CMK (cell line): ENCODE data around the gene PIP5K1B.

Experiments
- DNase-seq: peaks from one replicate; pipeline ENCODE4 v3.0.0-alpha.2; 2010; ENCODE audit warnings: low read depth

PIP5K1B gene

DNA sequence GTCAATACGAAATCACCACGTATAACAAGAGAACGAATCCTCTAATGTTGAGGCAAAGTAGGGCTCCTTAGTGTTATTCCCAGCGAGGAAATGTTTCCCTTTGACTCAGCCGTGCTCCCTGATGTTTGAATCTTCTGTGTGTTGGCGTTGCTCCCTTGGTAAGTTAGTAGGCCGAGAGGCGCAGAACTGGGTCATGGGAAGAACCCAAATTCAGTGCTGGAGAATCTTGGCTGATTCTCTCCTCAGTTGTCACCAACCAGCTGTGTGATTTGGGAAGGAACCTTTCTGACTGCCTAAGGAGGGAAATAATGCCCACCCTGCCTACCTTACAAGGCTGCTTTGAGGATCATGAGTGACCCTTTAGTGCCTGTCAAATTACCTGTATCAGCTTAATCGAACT, 286.4 kb downstream of the PIP5K1B start:
- DNase-seq = no peak

DNA sequence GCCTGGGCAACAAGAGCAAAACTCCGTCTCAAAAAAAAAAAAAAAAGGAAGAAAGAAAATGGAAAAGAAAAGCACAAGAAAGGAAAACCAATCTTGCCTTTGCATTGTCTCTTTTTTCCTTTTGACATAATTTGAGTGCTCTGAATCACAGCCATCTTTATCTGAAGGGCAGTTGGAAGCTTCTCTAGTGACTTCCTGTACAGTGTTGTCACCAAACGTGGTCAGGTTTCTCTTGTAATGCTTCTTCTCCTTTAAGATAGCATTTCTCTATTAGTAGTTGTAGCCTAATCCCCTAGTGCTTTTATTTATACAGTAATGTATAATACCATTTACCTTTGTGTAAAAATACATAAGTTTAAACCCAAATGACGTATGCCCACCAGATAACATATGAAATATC, 290.7 kb downstream of the PIP5K1B start:
- DNase-seq = no peak

DNA sequence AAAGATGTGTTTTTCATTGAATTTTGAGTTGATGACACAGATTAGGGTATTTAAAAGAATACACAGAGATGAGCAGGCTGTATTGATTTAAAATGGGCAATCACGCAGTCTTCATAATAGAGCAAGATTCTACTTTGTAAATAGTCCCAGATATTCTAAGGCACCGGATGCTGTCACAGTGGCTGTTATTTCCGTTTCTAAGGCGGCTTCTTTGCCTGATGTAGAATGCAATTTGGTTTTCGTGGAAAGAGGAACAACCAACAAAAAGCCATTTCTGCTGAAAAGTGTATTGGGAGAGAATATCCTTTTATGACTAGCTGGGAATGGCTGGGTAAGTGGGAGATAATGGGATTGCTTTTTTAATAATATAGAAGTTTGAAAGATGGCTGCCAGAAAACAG, 291.4 kb downstream of the PIP5K1B start:
- no peak for DNase-seq

DNA sequence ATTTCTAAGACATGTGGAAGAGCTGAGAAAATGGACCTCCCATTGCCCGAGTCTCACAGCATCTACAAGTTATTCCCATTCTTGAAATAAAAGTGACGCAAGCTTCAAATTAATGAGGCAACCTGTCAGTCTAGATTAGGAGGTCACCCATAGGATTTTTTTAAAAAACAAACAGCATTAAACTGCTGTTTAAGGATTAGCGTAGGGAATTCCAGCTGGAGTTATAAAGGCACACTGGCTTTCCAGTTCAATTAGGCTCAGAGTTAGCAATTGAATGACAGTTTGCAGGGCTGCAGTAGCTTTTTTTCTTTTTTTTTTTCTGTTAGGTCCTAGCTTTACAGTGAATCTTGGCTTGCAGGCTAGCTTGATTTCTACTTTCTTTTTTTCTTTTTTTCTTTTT, 292.6 kb downstream of the PIP5K1B start:
- DNase-seq = no peak

DNA sequence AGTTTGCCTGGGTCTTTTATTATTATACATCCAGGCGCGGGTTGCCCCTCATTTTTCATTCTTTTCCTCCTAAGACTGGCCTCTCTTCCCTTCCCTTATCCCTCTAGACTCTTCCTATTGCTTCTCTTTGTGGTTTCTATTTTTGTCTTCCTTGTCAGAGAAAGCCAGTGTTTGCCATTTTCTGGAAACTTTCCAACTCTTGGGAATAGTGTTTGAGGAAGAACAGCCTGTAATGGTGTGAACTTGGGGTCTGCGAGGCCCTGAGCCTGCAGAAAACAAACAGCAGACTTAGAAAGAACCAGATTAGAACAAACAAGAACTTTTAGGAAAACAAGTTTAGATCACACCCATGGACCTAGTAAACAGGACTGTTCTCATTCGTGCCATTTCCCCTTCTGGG, 293.3 kb downstream of the PIP5K1B start:
- no peak for DNase-seq

DNA sequence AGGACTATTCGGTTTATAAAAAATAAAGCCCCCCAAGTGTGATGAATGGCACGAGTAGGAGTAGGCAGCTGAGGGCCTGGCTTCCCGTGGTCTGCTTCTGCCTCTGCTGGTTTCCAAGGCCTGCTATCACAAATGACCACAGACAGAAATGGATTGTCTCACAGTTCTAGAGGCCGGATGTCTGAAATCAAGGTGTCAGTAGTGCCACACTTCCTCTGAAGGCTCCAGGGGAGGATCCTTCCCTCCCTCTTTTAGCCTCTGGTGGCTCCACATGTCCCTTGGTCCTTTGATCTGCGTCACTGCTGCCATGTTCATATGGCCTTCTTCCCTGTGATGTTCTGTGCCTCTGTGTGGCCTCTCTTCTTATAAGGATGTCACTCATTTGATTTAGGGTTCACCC, 293.8 kb downstream of the PIP5K1B start:
- peak; percentile 72 for DNase-seq

DNA sequence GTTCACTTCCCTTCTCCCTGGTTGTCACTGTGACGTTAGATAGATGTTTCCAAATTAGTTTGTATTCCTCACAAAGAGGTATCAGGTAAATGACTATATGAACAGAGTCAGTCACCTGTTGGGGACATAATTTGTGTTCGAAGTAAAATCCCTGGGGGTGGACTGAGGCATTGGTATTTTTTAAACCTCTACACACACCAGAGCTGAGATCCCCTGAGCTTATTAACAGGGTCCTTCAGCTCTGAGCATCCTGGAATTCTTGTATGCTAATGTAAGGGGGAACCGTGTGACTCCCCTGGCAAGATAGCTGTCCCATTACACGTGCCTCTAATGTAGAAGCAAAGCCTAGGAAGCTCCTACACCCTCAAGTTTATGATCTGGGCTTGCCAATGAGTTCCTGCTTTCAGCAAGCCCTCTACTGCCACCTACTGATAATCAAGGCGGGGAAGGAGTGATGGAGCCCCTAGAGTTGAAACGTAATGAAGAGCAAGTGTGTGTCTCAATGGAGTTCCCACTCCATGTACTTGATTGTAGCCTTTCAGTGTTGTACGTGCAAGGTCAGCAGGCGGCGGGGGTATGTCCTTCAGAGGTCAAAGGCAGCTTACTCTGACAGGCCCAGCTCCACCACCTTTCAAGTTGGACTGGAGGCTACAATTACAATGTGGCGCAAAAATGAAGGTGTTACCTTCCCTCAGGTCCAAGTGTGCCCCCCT, 294.5 kb downstream of the PIP5K1B start:
- DNase-seq = no peak

DNA sequence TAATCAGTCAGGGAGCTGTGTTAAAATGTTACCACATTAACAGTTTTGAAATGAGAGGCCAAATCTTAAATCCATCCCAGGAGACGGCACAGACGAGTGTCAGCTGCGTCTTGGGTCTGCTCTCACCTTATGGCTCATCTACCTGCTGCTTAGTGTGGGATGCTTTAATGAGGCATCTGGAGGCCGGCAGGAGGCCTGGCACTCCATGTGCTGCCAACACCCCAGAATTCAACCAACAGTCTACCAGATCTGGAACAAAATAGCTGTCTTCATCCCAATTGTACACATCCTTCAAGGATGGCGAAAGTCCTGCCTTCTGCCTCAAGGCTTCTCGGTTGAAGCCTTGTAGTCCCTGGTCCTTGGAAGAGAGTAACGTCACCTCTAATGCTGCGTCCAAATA, 296.9 kb downstream of the PIP5K1B start:
- no peak for DNase-seq

DNA sequence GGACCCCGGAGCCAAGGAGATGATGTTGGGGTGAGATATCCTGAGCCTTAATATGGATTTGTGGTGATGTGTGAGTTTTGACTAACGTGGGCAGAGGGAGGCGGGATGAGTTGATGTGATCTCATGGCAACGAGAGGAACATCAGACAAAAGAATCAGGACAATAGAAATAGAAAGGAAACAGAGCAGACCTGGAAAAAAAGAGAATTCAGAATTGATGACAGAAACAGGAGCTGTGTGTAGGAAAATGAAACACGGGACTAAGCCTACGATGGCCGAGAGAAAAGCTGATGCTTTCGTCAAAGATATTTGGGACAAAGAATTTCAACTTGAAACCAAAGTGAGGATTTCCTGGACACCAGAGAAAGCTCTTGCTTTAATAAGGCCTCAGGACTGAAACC, 298.0 kb downstream of the PIP5K1B start:
- DNase-seq = no peak

DNA sequence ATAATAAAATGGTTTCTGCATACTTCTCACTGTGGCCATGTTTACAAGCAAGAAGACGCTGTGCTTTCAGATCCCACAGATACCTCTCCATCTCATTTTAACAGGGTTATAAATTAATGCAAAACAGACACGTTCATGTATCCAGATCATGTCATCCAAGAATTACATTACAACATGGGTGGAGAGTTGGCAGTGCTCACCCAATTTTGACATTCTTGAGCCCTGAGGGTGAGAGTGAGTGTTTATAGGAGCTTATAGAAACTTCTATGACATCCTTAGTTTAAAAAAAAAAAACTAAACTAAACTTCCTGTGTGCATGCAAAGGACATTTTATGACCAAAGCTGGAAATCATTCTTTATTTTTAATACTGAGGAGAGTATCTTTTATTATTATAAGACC, 299.8 kb downstream of the PIP5K1B start:
- no peak for DNase-seq

DNA sequence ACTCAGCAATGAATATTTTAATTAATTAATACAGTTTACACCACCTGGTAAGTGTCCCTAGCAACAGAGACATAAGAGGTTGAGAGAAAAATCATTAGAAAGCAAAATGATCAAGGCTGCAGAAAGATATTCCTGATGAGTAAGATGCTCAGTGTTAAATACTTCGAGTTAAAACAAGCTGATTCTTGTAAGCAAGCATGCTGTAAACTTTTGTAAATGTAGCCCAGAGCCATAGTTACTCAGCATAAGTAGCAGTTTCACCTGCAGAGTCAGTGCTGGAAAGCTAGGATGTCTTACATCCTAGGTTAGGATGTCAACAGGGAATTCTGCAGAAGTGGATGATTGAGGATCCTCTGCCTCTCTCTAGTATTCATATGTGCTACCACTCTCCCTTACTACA, 304.7 kb downstream of the PIP5K1B start:
- DNase-seq = no peak

DNA sequence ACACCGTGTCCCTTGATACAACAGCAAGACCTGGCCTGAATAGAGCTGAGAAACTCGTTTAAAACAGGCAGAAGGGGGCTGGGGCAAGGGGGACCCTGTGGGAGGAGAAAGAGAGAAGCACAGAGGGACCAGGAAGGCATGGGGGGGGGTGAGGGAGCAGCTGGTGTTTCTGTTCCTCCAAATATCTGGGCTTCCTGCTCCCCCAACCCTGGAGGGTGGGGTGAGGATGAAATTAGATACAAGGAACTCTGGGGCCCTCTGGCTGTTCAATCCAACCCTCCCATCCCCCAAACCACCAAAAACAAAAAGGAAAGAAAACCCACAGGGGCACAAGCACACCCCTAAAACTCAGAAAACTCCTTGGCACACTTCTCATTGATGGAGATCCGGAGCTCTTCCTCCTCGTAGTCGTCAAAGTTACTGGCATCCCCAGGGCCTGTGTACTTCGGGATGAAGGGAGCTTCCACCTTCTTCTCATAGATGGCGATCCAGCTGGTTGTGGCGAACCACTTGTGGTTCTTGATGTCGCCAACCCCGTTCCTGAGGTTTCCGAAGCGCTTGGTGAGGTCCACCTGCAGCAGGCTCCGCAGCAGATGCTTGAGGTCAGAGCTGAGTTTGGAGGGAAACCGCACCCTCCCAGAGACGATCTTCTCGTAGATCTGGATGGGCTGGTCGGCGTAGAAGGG, 307.8 kb downstream of the PIP5K1B start:
- no peak for DNase-seq

DNA sequence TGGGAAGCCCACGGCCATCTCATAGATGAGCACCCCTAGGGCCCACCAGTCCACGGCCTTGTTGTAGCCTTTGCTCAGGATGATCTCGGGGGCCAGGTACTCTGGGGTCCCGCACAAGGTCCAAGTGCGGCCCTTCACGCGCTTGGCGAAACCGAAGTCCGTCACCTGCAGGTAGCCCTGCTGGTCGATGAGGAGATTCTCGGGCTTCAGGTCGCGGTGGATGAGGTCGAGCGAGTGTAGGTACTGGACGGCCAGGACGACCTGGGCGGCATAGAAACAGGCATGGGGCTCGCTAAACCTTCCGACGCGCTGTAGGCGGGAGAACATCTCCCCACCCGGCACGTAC, 308.3 kb downstream of the PIP5K1B start:
- no peak for DNase-seq

DNA sequence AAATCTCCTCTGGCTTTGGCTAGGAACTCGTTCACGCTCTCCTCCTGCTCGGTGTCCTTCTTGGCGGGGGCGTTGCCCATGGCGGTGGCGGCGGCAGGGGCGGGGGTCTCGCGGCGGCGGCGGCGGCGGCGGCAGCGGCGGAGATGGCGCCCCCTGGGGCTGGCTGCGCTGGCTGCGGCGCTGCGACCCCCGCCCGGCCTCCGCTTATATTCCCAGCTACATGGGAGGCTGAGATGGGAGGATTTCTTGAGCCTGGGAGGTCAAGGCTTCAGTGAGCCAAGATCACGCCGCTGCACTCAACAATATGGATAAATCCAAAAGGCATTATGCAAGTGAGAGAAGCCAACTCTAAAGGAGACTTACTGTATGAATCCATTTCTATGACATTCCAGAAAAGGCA, 309.0 kb downstream of the PIP5K1B start, which contains the start of gene PRKACG:
PRKACG (minus strand) TSS at position 101 of the 400 bp plus-strand sequence; CDS start at position 80, 21 bp downstream.
- no peak for DNase-seq

DNA sequence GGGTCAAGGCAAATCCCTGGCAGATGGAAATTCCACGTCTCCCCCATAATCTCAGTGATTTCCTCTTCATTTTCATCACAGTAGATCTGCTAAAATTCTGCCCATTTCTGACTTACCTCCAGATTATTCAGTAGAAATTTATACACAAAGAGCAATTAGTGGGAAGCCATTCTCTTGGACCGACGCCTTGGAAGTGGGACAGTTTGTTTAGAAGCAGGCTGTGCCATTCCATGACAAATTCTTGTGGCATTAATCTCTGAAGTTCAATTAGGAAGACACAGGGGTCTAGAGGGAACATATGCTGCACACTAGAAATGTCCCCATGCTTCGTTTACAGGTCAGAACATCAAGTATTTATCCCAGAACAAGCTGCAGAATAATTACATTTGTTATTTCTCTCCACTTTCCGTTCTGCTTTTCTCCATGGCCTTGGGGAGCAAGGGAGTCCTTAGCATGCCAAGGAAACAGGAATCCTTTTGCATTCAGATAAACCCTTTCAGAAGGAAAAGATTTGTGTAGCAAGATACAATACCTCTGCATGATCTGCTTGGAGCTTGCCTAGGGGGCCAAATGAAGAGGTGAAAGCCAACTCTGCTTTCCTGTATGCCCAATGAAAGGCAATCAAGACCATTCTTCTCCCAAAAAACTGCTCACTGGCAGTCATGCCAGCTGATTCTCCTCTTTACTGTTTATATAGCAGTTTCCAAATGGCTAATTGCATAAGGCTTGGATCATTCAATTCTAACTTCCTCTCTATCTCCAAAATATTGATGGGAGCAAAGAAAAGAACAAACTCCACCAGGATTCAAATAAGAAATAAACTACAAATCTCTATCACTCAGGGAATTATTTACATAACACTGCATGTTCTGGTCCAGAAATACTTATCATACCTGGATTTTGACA, 311.4 kb downstream of the PIP5K1B start:
- DNase-seq = no peak

DNA sequence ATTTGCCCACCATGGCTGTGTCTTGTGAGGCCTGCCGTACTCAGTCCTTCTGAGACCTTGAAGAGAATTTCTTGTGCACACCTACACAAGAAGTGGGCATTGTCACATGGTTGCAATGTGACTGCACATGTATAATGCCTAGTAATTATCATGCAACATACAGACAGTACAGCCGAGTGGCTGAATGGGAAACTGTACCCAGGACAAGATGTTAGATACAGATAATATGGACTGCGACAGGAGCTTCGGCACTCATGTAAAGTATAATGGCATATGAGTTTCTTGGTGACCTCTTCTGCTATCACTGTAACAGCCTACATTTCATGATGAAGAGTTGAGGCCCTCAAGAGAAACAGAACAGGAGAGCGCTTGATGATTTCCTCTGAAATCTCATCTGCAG, 313.7 kb downstream of the PIP5K1B start:
- DNase-seq = no peak

DNA sequence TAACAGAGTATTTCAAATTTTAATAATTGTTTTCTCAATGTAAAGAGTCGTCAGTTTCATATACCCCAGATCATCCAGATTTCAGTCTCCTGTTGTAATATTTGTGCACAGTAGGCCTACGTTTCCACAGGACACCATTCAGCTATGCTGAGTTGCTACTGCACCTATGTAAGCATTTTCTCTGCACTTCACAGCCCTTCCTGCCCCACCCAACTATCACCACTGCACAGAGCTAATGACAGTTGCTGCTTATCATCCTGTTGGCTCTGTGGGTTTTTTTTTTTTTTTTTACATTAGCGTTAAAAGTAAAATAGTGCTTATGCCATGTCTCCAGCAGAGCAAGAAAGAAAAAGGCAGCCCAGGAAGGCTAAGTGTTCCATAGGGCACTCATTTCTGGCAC, 314.8 kb downstream of the PIP5K1B start:
- DNase-seq = no peak

DNA sequence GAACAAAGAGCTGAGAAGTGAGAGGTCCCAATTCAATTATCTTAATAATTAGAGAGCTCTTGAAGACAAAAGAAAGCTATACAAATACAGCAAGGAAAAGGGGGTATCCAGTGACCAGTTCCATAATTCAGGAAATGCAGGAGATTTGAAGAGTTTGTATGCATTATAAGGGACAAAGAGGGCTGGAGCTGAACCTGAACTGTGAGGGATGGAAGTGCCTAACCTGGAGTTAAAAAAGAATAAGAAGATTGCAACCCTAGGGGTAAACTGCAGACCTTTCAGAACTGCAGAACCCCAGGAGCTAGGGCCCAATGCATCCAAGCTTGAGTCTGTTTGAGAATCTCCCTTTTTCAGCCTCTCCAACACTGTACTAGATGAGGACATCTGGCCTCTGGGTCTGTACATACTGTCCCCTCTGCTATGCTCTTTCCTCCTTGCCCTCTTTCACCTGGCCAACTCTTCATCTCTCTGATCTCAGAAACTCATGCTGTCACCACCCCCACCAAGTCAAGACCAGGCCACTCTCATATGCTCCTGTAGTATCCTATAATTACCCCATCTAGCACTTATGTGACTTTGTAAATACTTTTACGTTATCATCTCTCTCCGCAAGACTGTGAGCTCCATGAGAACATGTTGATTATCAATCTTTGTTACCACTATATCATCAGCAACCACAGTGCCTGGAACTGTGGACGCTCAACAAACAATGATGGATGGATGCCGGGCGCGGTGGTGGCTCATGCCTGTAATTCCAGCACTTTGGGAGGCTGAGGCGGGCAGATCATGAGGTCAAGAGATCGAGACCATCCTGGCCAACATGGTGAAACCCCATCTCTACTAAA, 315.5 kb downstream of the PIP5K1B start:
- no peak for DNase-seq

DNA sequence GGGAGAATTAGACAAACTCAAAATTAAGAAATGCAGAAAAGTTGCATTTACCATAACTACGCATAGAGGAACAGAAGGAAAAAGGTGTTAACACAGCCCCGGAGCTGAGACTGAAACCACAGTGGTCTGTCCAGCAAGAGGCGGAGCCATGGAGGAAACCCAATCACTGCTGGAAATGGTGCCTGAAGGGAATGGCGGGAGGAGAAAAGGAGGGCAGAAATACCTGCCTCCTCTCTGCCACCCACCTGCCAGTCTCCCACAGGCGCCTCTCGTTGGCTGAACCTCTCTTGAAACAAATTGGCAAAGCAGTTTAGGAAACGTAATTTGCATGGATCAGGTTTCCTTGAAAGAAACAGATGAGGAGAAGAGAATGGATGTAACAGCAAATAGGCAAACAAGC, 318.6 kb downstream of the PIP5K1B start:
- DNase-seq = no peak

DNA sequence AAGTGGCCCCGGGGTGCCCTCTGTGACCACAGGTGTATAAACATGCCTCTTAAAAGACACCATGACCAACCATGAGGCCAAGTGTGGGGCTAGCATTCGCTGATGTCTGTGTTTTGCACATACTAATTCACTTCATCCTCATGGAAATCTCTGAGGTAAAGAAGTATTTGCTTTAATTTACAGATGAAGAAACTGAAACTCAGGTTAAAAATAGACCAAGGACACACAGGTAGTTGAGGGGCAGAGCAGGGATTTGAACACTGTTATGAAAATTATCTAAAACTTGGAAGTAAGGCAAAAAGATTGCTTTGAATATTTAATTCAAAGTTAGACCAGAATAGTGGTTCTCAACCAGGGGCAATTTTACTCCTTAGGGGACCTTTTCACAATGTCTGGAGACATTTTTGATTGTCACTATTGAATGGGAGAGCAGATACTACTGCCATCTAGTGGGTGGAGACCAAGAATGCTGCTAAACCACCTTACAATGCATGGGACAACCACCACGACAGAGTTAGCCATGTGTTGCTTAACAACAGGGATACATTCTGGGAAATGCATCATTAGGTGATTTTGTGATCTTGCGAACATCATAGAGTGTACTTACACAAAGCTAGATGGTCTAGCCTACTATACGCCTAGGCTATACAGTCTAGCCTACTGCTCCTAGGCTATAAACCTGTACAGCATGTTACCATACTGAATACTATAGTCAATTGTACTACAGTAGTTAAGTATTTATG, 322.5 kb downstream of the PIP5K1B start:
- no peak for DNase-seq

DNA sequence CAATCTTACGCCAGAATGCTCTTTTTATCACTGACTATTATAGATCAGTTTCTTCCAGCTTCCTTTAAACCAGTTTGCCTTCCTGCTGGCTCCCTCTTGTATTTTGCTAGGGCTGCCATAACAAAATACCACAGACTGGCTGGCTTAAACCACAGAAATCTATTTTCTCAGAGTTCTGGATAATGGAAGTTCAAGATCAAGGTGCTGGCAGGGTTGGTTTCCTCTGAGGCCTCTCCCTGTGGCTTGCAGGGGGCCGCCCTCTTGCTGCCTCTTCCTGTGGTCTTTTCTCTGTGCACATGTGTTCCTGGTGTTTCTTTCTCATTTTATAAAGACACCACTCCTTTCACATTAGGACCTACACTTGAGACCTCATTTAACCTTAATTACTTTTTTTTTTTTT, 323.7 kb downstream of the PIP5K1B start:
- peak; percentile 53 for DNase-seq
